Keratinocyte (primary cell): ENCODE results near the gene SULT1A1. TPM values are rescaled to one million over a fixed set of nuclear protein-coding genes. Genes with fewer than 3 reads are reported as not detected.
"Not testable (repeated sequence)": the region's sequence is repeated elsewhere in the genome, so short reads cannot be mapped to it uniquely, and the experiment has no call there.

Experiments used
- DNase-seq: peaks from one replicate; pipeline ENCODE4 v3.0.0-alpha.2; 2011; ENCODE audit warnings: low read depth, missing footprints, low spot score
- FAIRE-seq: peaks from 2 replicates; lab custom pipeline; 2011; peaks lifted over from hg19 to GRCh38; lab: Jason Lieb, UNC
- H2AFZ ChIP-seq: 2 replicates; pipeline ENCODE4 v1.6.0; 2012; ENCODE audit warnings: low read length, control low read depth, inconsistent platforms; ENCODE audit not compliant: control insufficient read depth
- H3K27ac ChIP-seq: 2 replicates; pipeline ENCODE4 v1.5.1; 2011; ENCODE audit warnings: low read length; ENCODE audit not compliant: control insufficient read depth, insufficient read depth
- H3K27me3 ChIP-seq: 3 replicates; pipeline ENCODE4 v1.6.0; 2011; ENCODE audit warnings: low read length; ENCODE audit not compliant: control insufficient read depth, insufficient read depth; ENCODE audit errors: extremely low read depth
- H3K36me3 ChIP-seq, 2 experiments: 2 replicates in 1 of 2; 3 replicates in 1 of 2; pipeline ENCODE4 v1.5.1; 2011; ENCODE audit warnings: low read length in 2 of 2, mild to moderate bottlenecking in 1 of 2; ENCODE audit not compliant: control insufficient read depth in 2 of 2, insufficient read depth in 2 of 2; ENCODE audit errors: extremely low read depth in 1 of 2
- H3K4me1 ChIP-seq: 3 replicates; pipeline ENCODE4 v1.5.1; 2011; ENCODE audit warnings: low read length; ENCODE audit not compliant: control insufficient read depth, insufficient read depth; ENCODE audit errors: extremely low read depth
- H3K4me2 ChIP-seq: 3 replicates; pipeline ENCODE4 v1.6.0; 2011; ENCODE audit warnings: low read depth, low read length; ENCODE audit not compliant: control insufficient read depth, insufficient read depth; ENCODE audit errors: extremely low read depth
- H3K4me3 ChIP-seq, 3 experiments: fragments of 200-600 bp in 1 of 3; sonication (generic) in 1 of 3; 2 replicates in 2 of 3; 3 replicates in 1 of 3; pipeline ENCODE4 v1.5.1; 2011 to 2016; ENCODE audit warnings: low read length in 3 of 3, mild to moderate bottlenecking in 3 of 3, control low read depth in 2 of 3, inconsistent platforms in 1 of 3, low read depth in 1 of 3, mixed read lengths in 1 of 3, mixed run types in 1 of 3, moderate library complexity in 1 of 3; ENCODE audit not compliant: control insufficient read depth in 2 of 3, insufficient read depth in 2 of 3; ENCODE audit errors: extremely low read depth in 1 of 3
- H3K79me2 ChIP-seq: 2 replicates; pipeline ENCODE4 v1.6.0; 2012; ENCODE audit warnings: low read length; ENCODE audit not compliant: control insufficient read depth, insufficient read depth
- H3K9ac ChIP-seq: 3 replicates; pipeline ENCODE4 v1.6.0; 2011; ENCODE audit warnings: low read length; ENCODE audit not compliant: control insufficient read depth, insufficient read depth; ENCODE audit errors: extremely low read depth
- H3K9me1 ChIP-seq: 3 replicates; pipeline ENCODE4 v1.6.0; 2011; ENCODE audit warnings: low read length; ENCODE audit not compliant: control insufficient read depth, insufficient read depth; ENCODE audit errors: extremely low read depth
- H3K9me3 ChIP-seq: 2 replicates; pipeline ENCODE4 v1.5.1; 2012; ENCODE audit warnings: low read depth, low read length; ENCODE audit not compliant: control insufficient read depth
- H4K20me1 ChIP-seq: 3 replicates; pipeline ENCODE4 v1.6.0; 2011; ENCODE audit warnings: low read length; ENCODE audit not compliant: control insufficient read depth, insufficient read depth; ENCODE audit errors: extremely low read depth
- CTCF ChIP-seq, 3 experiments: IDR thresholded peaks in 1 of 3; conservative IDR thresholded peaks in 1 of 3; optimal IDR thresholded peaks in 1 of 3; 2 replicates in 2 of 3; 3 replicates in 1 of 3; pipeline versions ENCODE3 to v1.5.1; 2011; ENCODE audit warnings: low read length in 3 of 3, mild to moderate bottlenecking in 3 of 3, moderate library complexity in 2 of 3, control low read depth in 1 of 3, inconsistent platforms in 1 of 3; ENCODE audit not compliant: insufficient read depth in 2 of 3; ENCODE audit errors: extremely low read depth in 1 of 3
- EZH2 ChIP-seq: IDR thresholded peaks from one replicate; pipeline ENCODE4 v1.6.1; 2012; ENCODE audit warnings: inconsistent platforms, mild to moderate bottlenecking, low read length, moderate library complexity
- dilution Hi-C: fragments of 300-500 bp; cut with MboI; formaldehyde crosslinking; loops from one replicate; pipeline ENCODE4 v1.7.0; 2020; ENCODE audit warnings: low sequenced_read_pairs; ENCODE audit not compliant: extremely low pct_ligation_motif_present
- polyA plus RNA-seq, 5 experiments: library from polyadenylated mRNA; depleted of rRNA in 3 of 5; stranded (reverse) in 3 of 5; stranded (forward) in 1 of 5; unstranded in 1 of 5; fragments of >200 nt; gene quantifications; 1 replicate in 1 of 5; 2 replicates in 3 of 5; 3 replicates in 1 of 5; pipeline versions ENCODE4 v1.2.1 to v1.2.3, GENCODE V29; 2011 to 2012; ENCODE audit warnings: missing spikeins in 2 of 5, low read depth in 1 of 5, low replicate concordance in 1 of 5

The SULT1A1 gene
- polyA plus RNA-seq, 1 donor (not counting 4 experiments of a cell fraction or from before 2014, with no cell fraction given): 1.6 TPM

GRCh38 chr16:28621481-28622155 lies 11.8 kb upstream of the SULT1A1 start:
- no peak for DNase-seq

DNA sequence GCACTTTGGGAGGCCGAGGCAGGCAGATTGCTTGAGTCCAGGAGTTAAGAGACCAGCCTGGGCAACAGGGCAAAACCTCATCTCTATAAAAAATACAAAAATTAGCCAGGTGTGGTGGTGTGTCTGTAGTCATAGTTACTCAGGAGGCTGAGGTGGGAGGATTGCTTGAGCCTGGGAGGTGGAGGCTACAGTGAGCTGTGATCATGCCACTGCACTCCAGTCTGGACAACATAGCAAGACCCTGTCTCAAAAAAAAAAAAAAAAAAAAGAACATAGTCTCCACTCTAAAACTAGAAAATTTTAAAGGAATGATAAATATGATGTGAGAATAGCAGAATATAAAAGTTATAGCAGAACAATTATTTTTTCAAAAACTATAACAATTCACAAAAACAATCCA lies 10.5 kb upstream of the SULT1A1 start:
- H3K79me2 ChIP-seq, H2AFZ ChIP-seq, H3K9ac ChIP-seq, dilution Hi-C loops, H3K36me3 ChIP-seq, H3K4me1 ChIP-seq, H3K27me3 ChIP-seq, H3K4me2 ChIP-seq, DNase-seq, H3K9me1 ChIP-seq, FAIRE-seq, H3K4me3 ChIP-seq, H4K20me1 ChIP-seq, H3K27ac ChIP-seq, H3K9me3 ChIP-seq: not testable (repeated sequence)

More at GRCh38 chr16:28621481-28622155, 11.8 kb upstream of the SULT1A1 start:
- TF ChIP-seq EZH2 (no peak), CTCF (optimal IDR thresholded peaks at IDR 0.05 in 1 of 3, IDR thresholded peaks at IDR 0.05 in 1 of 3, conservative IDR thresholded peaks at IDR 0.05 in 1 of 3; ENCODE audit: extremely low read depth in 1 of 3, insufficient read depth in 2 of 3, low read length in 3 of 3) (no peak)
- no peaks in the 10 kb centered on the region for H3K9me3 ChIP-seq
- H3K79me2 ChIP-seq: no peaks in the 10 kb centered on the region
- FAIRE-seq: no peak
- H3K27ac ChIP-seq: no peak overlapping the region
- no peak overlapping the region for H2AFZ ChIP-seq
- no peak overlapping the region for H3K4me2 ChIP-seq
- H3K9ac ChIP-seq: no peak overlapping the region
- no peak overlapping the region for H3K4me3 ChIP-seq
- H3K4me1 ChIP-seq: peaks cover 3% of the 10 kb centered on the region
- no peaks in the 10 kb centered on the region for H3K36me3 ChIP-seq
- no peaks in the 10 kb centered on the region for H3K9me1 ChIP-seq
- dilution Hi-C loops: no loop called here
- no peaks in the 10 kb centered on the region for H3K27me3 ChIP-seq
- no peaks in the 10 kb centered on the region for H4K20me1 ChIP-seq

GRCh38 chr16:28617874-28618273 lies 8.0 kb upstream of the SULT1A1 start:
- Histone ChIP-seq H3K4me1 (peaks cover 3% of the 10 kb centered on the region), H3K9me3 (no peaks in the 10 kb centered on the region), H3K27me3 (no peaks in the 10 kb centered on the region), H4K20me1 (no peaks in the 10 kb centered on the region), H3K79me2 (no peaks in the 10 kb centered on the region), H3K9ac (no peak overlapping the region), H3K9me1 (no peaks in the 10 kb centered on the region), H3K4me2 (no peak overlapping the region), H3K36me3 (no peaks in the 10 kb centered on the region), H2AFZ (no peak overlapping the region), H3K4me3 (no peak overlapping the region), H3K27ac (no peak overlapping the region)
- dilution Hi-C loops: no loop called here
- DNase-seq (no peak), FAIRE-seq (no peak)
- TF ChIP-seq EZH2 (no peak), CTCF (optimal IDR thresholded peaks at IDR 0.05 in 1 of 3, IDR thresholded peaks at IDR 0.05 in 1 of 3, conservative IDR thresholded peaks at IDR 0.05 in 1 of 3; ENCODE audit: extremely low read depth in 1 of 3, insufficient read depth in 2 of 3, low read length in 3 of 3) (no peak)
